Liver (tissue), 9 donors: ENCODE measurements around the gene GSTA1. TPM values are rescaled to one million over a fixed set of nuclear protein-coding genes. Genes with fewer than 3 reads are reported as not detected.
"Not testable (repeated sequence)": the region's sequence is repeated elsewhere in the genome, so short reads cannot be mapped to it uniquely, and the experiment has no call there.

Source experiments
- DNase-seq: peaks from one replicate; pipeline ENCODE4 v3.0.0-alpha.2; 2017; ENCODE audit warnings: low spot score
- H3K27ac ChIP-seq, 2 donors: one replicate each; pipeline ENCODE4 v1.7.0; 2013; ENCODE audit warnings: inconsistent platforms in 2 of 2, low read length in 2 of 2, control low read depth in 1 of 2, low read depth in 1 of 2, mild to moderate bottlenecking in 1 of 2
- H3K27me3 ChIP-seq, 4 donors: one replicate each; pipeline versions ENCODE4 v1.6.1 to v1.7.0; 2013; ENCODE audit warnings: low read length in 3 of 4, inconsistent platforms in 1 of 4, mild to moderate bottlenecking in 1 of 4, moderate library complexity in 1 of 4; ENCODE audit not compliant: control insufficient read depth in 4 of 4, insufficient read depth in 4 of 4
- H3K36me3 ChIP-seq, 4 donors: one replicate each; pipeline versions ENCODE4 v1.6.1 to v1.7.0; 2013; ENCODE audit warnings: low read length in 3 of 4, mild to moderate bottlenecking in 3 of 4, low read depth in 1 of 4, moderate library complexity in 1 of 4; ENCODE audit not compliant: control insufficient read depth in 4 of 4, insufficient read depth in 3 of 4
- H3K4me1 ChIP-seq, 4 donors: one replicate each; pipeline versions ENCODE4 v1.6.1 to v1.7.0; 2013; ENCODE audit warnings: low read length in 3 of 4, mild to moderate bottlenecking in 3 of 4, moderate library complexity in 1 of 4; ENCODE audit not compliant: control insufficient read depth in 4 of 4, insufficient read depth in 4 of 4
- H3K4me3 ChIP-seq, 3 donors: one replicate each; pipeline versions ENCODE4 v1.6.1 to v1.7.0; 2013; ENCODE audit warnings: low read length in 3 of 3, control low read depth in 1 of 3, low read depth in 1 of 3, mild to moderate bottlenecking in 1 of 3
- H3K9ac ChIP-seq, 2 donors: one replicate each; pipeline ENCODE4 v1.7.0; 2013; ENCODE audit warnings: low read length in 2 of 2, mild to moderate bottlenecking in 2 of 2, moderate library complexity in 2 of 2, control low read depth in 1 of 2, low read depth in 1 of 2
- H3K9me3 ChIP-seq, 4 donors: one replicate each; pipeline versions ENCODE4 v1.6.1 to v1.7.0; 2013; ENCODE audit warnings: low read length in 3 of 4; ENCODE audit not compliant: control insufficient read depth in 4 of 4
- EGR1 ChIP-seq, 2 donors: IDR thresholded peaks; 2 replicates each; pipeline ENCODE4 v1.6.1; 2016 to 2018; ENCODE audit warnings: antibody characterized with exemption in 2 of 2, low read depth in 2 of 2
- FOXA1 ChIP-seq: IDR thresholded peaks from 2 replicates; pipeline ENCODE4 v1.6.1; 2016; ENCODE audit warnings: antibody characterized with exemption
- FOXA2 ChIP-seq: IDR thresholded peaks from 2 replicates; pipeline ENCODE4 v1.6.1; 2016; ENCODE audit warnings: antibody characterized with exemption
- GABPA ChIP-seq, 2 donors: IDR thresholded peaks in 1 of 2; conservative IDR thresholded peaks in 1 of 2; 2 replicates each; pipeline ENCODE4 v1.6.1; 2016; ENCODE audit warnings: antibody characterized with exemption in 2 of 2, mild to moderate bottlenecking in 1 of 2, moderate library complexity in 1 of 2
- HNF4A ChIP-seq, 2 donors: conservative IDR thresholded peaks; 2 replicates each; pipeline ENCODE4 v1.6.1; 2016; ENCODE audit warnings: antibody characterized with exemption in 2 of 2, mild to moderate bottlenecking in 2 of 2
- HNF4G ChIP-seq: IDR thresholded peaks from 2 replicates; pipeline ENCODE4 v1.6.1; 2016; ENCODE audit warnings: antibody characterized with exemption
- NR2F2 ChIP-seq: IDR thresholded peaks from 2 replicates; pipeline ENCODE4 v1.6.1; 2016; ENCODE audit warnings: antibody characterized with exemption
- RAD21 ChIP-seq, 2 donors: IDR thresholded peaks; 2 replicates each; pipeline ENCODE4 v1.6.1; 2016; ENCODE audit warnings: antibody characterized with exemption in 2 of 2, mild to moderate bottlenecking in 2 of 2
- RXRA ChIP-seq, 2 donors: IDR thresholded peaks; 2 replicates each; pipeline ENCODE4 v1.6.1; 2017 to 2018; ENCODE audit warnings: antibody characterized with exemption in 2 of 2, mild to moderate bottlenecking in 1 of 2
- SP1 ChIP-seq: IDR thresholded peaks from 2 replicates; pipeline ENCODE4 v1.6.1; 2018; ENCODE audit warnings: antibody characterized with exemption, mild to moderate bottlenecking
- TAF1 ChIP-seq: conservative IDR thresholded peaks from 2 replicates; pipeline ENCODE4 v1.6.1; 2016; ENCODE audit warnings: antibody characterized with exemption, mild to moderate bottlenecking
- YY1 ChIP-seq: IDR thresholded peaks from 2 replicates; pipeline ENCODE4 v1.6.1; 2016; ENCODE audit warnings: antibody characterized with exemption, mild to moderate bottlenecking
- WGBS: extraction: QIAGEN DNeasy Blood & Tissue Kit; methylation state at CpG from one replicate; pipeline ENCODE4 v1.1.7; 2013; 5-methylcytosine and 5-hydroxymethylcytosine counted together
- polyA plus RNA-seq, 2 donors: library from polyadenylated mRNA; stranded (reverse) in 1 of 2; unstranded in 1 of 2; fragments of 200-250 nt in 1 of 2; fragments of >200 nt in 1 of 2; fragmentation: Nextera tagmentation in 1 of 2; extraction: Ambion mirVana in 1 of 2; gene quantifications; one replicate each; pipeline versions ENCODE4 v1.2.1 to v1.2.3, GENCODE V29; 2013 to 2015
- total RNA-seq, 2 donors: library from RNA; depleted of rRNA; stranded (reverse); fragments of >200 nt; gene quantifications; one replicate each; pipeline ENCODE4 v1.2.3, GENCODE V29; 2014
- TF ChIP-seq, protein P1 (sequence below): fragments of 150-350 bp; IDR thresholded peaks from 2 replicates; pipeline ENCODE4 v1.5.1; 2017; ENCODE audit warnings: improper control_type of control experiment, low read depth, low read length; ENCODE audit not compliant: missing input control
- TF ChIP-seq, protein P2 (sequence below): IDR thresholded peaks from 2 replicates; pipeline ENCODE4 v1.6.1; 2016; ENCODE audit warnings: antibody characterized with exemption, mild to moderate bottlenecking
- TF ChIP-seq, protein P3 (sequence below): IDR thresholded peaks from 2 replicates; pipeline ENCODE4 v1.6.1; 2016; ENCODE audit warnings: antibody characterized with exemption
- TF ChIP-seq, protein P4 (sequence below): IDR thresholded peaks from 2 replicates; pipeline ENCODE4 v1.6.1; 2016; ENCODE audit warnings: antibody characterized with exemption
- donor health status: healthy.
- donor health status: healthy.
- donor health status: healthy.
- donor health status: healthy.
- donor health status: healthy.

Gene GSTA1
- total and polyA plus RNA-seq, 4 donors = 59.4 to 247 (median 145) TPM

DNA sequence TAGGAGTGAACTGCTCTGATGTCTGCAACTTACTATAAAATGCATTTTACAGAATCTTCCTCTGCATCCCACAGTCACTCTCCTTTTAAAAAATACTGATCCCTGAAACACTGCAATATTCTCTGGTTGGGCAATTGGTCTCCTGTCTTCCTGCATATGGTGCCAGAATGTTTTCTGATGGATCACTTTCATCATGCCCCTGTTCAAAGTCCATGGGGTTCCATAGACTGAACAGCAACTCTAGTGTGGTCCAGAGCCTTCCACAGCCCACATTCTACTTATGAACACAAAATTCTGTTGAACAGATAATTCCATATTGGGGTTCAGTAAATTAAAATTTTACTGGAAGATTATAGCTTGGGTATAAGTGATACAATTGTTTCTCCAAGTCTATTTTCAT, 51.3 kb downstream of the GSTA1 start (continued):
- TF ChIP-seq, protein P1, sequence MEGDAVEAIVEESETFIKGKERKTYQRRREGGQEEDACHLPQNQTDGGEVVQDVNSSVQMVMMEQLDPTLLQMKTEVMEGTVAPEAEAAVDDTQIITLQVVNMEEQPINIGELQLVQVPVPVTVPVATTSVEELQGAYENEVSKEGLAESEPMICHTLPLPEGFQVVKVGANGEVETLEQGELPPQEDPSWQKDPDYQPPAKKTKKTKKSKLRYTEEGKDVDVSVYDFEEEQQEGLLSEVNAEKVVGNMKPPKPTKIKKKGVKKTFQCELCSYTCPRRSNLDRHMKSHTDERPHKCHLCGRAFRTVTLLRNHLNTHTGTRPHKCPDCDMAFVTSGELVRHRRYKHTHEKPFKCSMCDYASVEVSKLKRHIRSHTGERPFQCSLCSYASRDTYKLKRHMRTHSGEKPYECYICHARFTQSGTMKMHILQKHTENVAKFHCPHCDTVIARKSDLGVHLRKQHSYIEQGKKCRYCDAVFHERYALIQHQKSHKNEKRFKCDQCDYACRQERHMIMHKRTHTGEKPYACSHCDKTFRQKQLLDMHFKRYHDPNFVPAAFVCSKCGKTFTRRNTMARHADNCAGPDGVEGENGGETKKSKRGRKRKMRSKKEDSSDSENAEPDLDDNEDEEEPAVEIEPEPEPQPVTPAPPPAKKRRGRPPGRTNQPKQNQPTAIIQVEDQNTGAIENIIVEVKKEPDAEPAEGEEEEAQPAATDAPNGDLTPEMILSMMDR = no peak
- TF ChIP-seq RXRA (IDR thresholded peaks at IDR 0.05) (peak in 1 of 2 donors; percentile 38), YY1 (peak; percentile 76), EGR1 (IDR thresholded peaks at IDR 0.05; ENCODE audit: low read depth in 2 of 2) (no peak), HNF4G (peak; percentile 59), NR2F2 (no peak), HNF4A (conservative IDR thresholded peaks at IDR 0.05) (peak; percentile 84 to 85), SP1 (peak; percentile 21), TAF1 (no peak)

DNA sequence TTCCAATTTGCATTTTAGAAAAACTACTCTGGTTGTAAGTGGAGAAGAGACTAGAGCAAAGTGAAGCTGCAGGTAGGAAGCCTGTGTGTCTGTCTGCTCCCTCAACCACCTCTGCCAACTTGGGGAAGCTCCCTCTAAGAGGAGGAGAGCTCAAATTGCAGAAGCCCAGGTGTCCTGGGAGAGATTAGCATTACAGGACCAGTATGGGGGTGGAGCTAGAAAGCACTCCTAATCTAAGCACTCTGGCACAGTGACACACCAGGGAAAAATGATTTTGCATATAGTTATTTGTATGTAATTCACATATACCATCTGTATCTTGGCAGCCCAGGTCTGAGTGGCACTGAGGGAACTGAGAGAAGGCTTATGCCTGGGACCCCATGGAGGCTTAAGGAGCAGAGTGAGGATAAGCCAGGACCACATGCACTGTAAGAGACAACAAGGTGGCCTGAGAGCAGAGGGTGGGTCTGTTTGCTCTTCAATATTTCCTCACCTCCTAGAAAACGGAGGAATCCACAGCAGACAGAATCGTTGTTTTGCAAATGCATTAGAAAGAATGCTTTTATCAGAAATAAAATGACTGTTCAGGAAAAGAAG, 54.0 kb downstream of the GSTA1 start:
- H3K27me3 ChIP-seq = no peaks in the 10 kb centered on the region
- H3K4me1 ChIP-seq = peaks cover 2 to 31% (median 22%) of the 10 kb centered on the region in 4 donors
- H3K36me3 ChIP-seq = peaks cover 0 to 27% (median 8%) of the 10 kb centered on the region in 4 donors
- H3K4me3 ChIP-seq = no peak overlapping the region
- no peaks in the 10 kb centered on the region for H3K9me3 ChIP-seq
- WGBS = 36% methylated on average over 2 of the region's 2 CpGs
- no peak for TF ChIP-seq FOXA2
- TF ChIP-seq RAD21 (IDR thresholded peaks at IDR 0.05) = no peak
- TF ChIP-seq TAF1 = no peak
- TF ChIP-seq HNF4A (conservative IDR thresholded peaks at IDR 0.05) = no peak
- TF ChIP-seq, protein P1 = no peak
- TF ChIP-seq, protein P2, sequence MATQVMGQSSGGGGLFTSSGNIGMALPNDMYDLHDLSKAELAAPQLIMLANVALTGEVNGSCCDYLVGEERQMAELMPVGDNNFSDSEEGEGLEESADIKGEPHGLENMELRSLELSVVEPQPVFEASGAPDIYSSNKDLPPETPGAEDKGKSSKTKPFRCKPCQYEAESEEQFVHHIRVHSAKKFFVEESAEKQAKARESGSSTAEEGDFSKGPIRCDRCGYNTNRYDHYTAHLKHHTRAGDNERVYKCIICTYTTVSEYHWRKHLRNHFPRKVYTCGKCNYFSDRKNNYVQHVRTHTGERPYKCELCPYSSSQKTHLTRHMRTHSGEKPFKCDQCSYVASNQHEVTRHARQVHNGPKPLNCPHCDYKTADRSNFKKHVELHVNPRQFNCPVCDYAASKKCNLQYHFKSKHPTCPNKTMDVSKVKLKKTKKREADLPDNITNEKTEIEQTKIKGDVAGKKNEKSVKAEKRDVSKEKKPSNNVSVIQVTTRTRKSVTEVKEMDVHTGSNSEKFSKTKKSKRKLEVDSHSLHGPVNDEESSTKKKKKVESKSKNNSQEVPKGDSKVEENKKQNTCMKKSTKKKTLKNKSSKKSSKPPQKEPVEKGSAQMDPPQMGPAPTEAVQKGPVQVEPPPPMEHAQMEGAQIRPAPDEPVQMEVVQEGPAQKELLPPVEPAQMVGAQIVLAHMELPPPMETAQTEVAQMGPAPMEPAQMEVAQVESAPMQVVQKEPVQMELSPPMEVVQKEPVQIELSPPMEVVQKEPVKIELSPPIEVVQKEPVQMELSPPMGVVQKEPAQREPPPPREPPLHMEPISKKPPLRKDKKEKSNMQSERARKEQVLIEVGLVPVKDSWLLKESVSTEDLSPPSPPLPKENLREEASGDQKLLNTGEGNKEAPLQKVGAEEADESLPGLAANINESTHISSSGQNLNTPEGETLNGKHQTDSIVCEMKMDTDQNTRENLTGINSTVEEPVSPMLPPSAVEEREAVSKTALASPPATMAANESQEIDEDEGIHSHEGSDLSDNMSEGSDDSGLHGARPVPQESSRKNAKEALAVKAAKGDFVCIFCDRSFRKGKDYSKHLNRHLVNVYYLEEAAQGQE = no peak
- TF ChIP-seq GABPA (IDR thresholded peaks at IDR 0.05 in 1 of 2, conservative IDR thresholded peaks at IDR 0.05 in 1 of 2) = no peak
- TF ChIP-seq, protein P3, sequence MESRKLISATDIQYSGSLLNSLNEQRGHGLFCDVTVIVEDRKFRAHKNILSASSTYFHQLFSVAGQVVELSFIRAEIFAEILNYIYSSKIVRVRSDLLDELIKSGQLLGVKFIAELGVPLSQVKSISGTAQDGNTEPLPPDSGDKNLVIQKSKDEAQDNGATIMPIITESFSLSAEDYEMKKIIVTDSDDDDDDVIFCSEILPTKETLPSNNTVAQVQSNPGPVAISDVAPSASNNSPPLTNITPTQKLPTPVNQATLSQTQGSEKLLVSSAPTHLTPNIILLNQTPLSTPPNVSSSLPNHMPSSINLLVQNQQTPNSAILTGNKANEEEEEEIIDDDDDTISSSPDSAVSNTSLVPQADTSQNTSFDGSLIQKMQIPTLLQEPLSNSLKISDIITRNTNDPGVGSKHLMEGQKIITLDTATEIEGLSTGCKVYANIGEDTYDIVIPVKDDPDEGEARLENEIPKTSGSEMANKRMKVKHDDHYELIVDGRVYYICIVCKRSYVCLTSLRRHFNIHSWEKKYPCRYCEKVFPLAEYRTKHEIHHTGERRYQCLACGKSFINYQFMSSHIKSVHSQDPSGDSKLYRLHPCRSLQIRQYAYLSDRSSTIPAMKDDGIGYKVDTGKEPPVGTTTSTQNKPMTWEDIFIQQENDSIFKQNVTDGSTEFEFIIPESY = no peak
- TF ChIP-seq, protein P4, sequence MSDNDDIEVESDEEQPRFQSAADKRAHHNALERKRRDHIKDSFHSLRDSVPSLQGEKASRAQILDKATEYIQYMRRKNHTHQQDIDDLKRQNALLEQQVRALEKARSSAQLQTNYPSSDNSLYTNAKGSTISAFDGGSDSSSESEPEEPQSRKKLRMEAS = no peak
- no peak for TF ChIP-seq YY1
- TF ChIP-seq HNF4G = no peak
- no peak for TF ChIP-seq FOXA1
- no peak for TF ChIP-seq EGR1 (IDR thresholded peaks at IDR 0.05; ENCODE audit: low read depth in 2 of 2)
- no peak for DNase-seq
- no peak overlapping the region for H3K9ac ChIP-seq
- H3K27ac ChIP-seq = no peak overlapping the region

DNA sequence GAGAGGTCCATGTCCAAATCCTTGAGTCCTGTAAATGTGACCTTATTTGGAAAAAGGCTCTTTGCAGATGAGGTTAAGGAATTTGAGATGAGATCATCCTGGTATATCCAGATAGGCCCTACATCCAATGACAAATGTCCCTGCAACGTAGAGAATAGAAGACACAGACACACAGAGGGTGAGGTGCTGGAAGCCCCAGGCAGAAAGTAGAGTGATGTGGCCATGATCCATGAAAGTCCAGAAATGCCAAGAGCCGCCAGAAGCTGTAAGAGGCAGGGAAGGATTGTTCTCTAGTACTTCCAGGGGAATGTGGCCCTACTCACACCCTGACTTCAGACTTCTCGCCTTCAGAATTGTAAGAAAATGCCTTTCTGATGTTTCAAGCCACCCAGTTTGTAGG, 56.3 kb downstream of the GSTA1 start:
- not testable (repeated sequence) for H3K9ac ChIP-seq, DNase-seq, H3K27me3 ChIP-seq, H3K4me3 ChIP-seq, H3K27ac ChIP-seq, H3K9me3 ChIP-seq
- peaks cover 0 to 19% (median 7%) of the 10 kb centered on the region in 4 donors for H3K36me3 ChIP-seq
- H3K4me1 ChIP-seq = peaks cover 2 to 38% (median 29%) of the 10 kb centered on the region in 4 donors
- WGBS = 67% methylated on average over 3 of the region's 3 CpGs
